ENCODE measurements around the gene SEMA4D.

Gene SEMA4D

DNA sequence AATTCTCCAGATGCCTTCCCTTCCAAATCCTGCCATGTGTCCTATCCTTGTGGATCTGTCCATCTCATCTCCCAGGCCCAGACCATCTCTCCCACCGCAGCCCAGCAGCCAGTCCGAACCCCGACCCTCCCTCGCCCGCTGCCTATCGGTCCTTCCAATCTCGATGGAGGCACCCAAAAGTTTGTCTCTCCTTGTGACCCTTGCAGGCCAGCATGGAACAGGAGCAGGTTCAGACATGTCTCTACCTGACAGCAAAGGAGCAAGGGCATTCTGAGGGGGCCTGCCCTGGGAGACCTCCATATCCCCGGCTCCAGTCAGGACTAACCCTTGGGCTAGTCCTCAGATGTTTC lies 51.0 kb downstream of the SEMA4D start:
- no peak overlapping the region for H3K4me3 ChIP-seq (ENCODE audit: insufficient read depth, low read depth, low read length)
- H3K4me1 ChIP-seq (ENCODE audit: control insufficient read depth, insufficient read depth, low read length) = no peaks in the 10 kb centered on the region
- H3K27ac ChIP-seq (ENCODE audit: insufficient read depth, low read depth, low read length, poor library complexity, severe bottlenecking) = no peak overlapping the region
- no peaks in the 10 kb centered on the region for H3K27me3 ChIP-seq (ENCODE audit: control insufficient read depth, insufficient read depth, low read length, poor library complexity, severe bottlenecking)
- no peaks in the 10 kb centered on the region for H3K36me3 ChIP-seq (ENCODE audit: control insufficient read depth, insufficient read depth, low read length)
- no peaks in the 10 kb centered on the region for H3K9me3 ChIP-seq (ENCODE audit: control insufficient read depth, low read length)
- WGBS, 2 experiments = 90% methylated on average over 8 of the region's 8 CpGs

DNA sequence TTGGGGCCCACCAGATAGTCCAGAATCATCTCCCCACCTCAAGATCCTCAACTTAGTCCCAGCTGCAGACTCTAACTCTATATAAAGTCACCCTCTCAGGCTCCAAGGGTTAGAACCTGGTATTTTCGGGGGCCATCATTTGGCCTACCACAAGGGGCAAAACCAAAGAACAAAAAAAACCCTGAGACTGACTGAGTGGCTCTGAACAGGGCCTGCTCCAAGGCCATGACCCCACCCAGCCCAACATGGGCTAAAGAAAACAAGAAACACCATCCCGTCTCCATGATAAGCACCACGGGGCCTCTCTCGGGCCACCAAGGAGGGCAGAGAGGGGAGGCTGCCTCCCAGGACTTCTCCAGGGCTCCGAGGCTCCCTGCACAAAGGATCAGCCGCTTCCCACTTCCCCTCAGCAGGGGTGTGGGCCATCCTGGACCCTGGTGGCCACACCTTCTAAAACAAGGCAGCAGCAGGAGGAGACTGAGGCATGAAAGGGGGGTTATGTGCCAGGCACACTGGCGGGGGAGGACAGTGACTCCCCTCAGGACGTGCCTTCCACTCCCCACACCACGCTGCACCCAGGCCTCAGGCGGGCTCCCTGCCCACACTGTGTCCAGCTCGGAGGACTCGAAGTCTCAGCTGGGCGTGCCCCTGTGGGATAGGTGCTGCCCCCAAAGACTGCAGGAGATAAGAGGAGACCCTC lies 51.5 kb downstream of the SEMA4D start:
- WGBS, 2 experiments = 87 to 90% methylated on average over 13 of the region's 13 CpGs
- Histone ChIP-seq H3K36me3 (ENCODE audit: control insufficient read depth, insufficient read depth, low read length) (no peaks in the 10 kb centered on the region), H3K9me3 (ENCODE audit: control insufficient read depth, low read length) (no peaks in the 10 kb centered on the region), H3K27ac (ENCODE audit: insufficient read depth, low read depth, low read length, poor library complexity, severe bottlenecking) (no peak overlapping the region), H3K4me3 (ENCODE audit: insufficient read depth, low read depth, low read length) (no peak overlapping the region), H3K27me3 (ENCODE audit: control insufficient read depth, insufficient read depth, low read length, poor library complexity, severe bottlenecking) (no peaks in the 10 kb centered on the region), H3K4me1 (ENCODE audit: control insufficient read depth, insufficient read depth, low read length) (no peaks in the 10 kb centered on the region)

GRCh38 chr9:89445801-89446251 lies 52.1 kb downstream of the SEMA4D start:
- H3K9me3 ChIP-seq (ENCODE audit: control insufficient read depth, low read length) = no peaks in the 10 kb centered on the region
- H3K27ac ChIP-seq (ENCODE audit: insufficient read depth, low read depth, low read length, poor library complexity, severe bottlenecking) = no peak overlapping the region
- no peaks in the 10 kb centered on the region for H3K27me3 ChIP-seq (ENCODE audit: control insufficient read depth, insufficient read depth, low read length, poor library complexity, severe bottlenecking)
- H3K4me1 ChIP-seq (ENCODE audit: control insufficient read depth, insufficient read depth, low read length) = no peaks in the 10 kb centered on the region
- no peaks in the 10 kb centered on the region for H3K36me3 ChIP-seq (ENCODE audit: control insufficient read depth, insufficient read depth, low read length)
- 92 to 95% methylated on average over 8 of the region's 8 CpGs for WGBS, 2 experiments
- no peak overlapping the region for H3K4me3 ChIP-seq (ENCODE audit: insufficient read depth, low read depth, low read length)

- WGBS, 2 experiments = 90 to 91% methylated on average over 16 of the region's 16 CpGs
- H3K27ac ChIP-seq (ENCODE audit: insufficient read depth, low read depth, low read length, poor library complexity, severe bottlenecking) = no peak overlapping the region
- no peak overlapping the region for H3K4me3 ChIP-seq (ENCODE audit: insufficient read depth, low read depth, low read length)
Observed at GRCh38 chr9:89444925-89445765, 52.8 kb downstream of the SEMA4D start.

GRCh38 chr9:89444274-89444673 lies 53.6 kb downstream of the SEMA4D start:
- 87 to 90% methylated on average over 9 of the region's 9 CpGs for WGBS, 2 experiments
- Histone ChIP-seq H3K36me3 (ENCODE audit: control insufficient read depth, insufficient read depth, low read length) (no peaks in the 10 kb centered on the region), H3K27ac (ENCODE audit: insufficient read depth, low read depth, low read length, poor library complexity, severe bottlenecking) (no peak overlapping the region), H3K4me1 (ENCODE audit: control insufficient read depth, insufficient read depth, low read length) (no peaks in the 10 kb centered on the region), H3K9me3 (ENCODE audit: control insufficient read depth, low read length) (no peaks in the 10 kb centered on the region), H3K4me3 (ENCODE audit: insufficient read depth, low read depth, low read length) (no peak overlapping the region), H3K27me3 (ENCODE audit: control insufficient read depth, insufficient read depth, low read length, poor library complexity, severe bottlenecking) (no peaks in the 10 kb centered on the region)

More at GRCh38 chr9:89444925-89445765, 52.8 kb downstream of the SEMA4D start:
- Histone ChIP-seq H3K36me3 (ENCODE audit: control insufficient read depth, insufficient read depth, low read length) (no peaks in the 10 kb centered on the region), H3K4me1 (ENCODE audit: control insufficient read depth, insufficient read depth, low read length) (no peaks in the 10 kb centered on the region), H3K27me3 (ENCODE audit: control insufficient read depth, insufficient read depth, low read length, poor library complexity, severe bottlenecking) (no peaks in the 10 kb centered on the region), H3K9me3 (ENCODE audit: control insufficient read depth, low read length) (no peaks in the 10 kb centered on the region)

DNA sequence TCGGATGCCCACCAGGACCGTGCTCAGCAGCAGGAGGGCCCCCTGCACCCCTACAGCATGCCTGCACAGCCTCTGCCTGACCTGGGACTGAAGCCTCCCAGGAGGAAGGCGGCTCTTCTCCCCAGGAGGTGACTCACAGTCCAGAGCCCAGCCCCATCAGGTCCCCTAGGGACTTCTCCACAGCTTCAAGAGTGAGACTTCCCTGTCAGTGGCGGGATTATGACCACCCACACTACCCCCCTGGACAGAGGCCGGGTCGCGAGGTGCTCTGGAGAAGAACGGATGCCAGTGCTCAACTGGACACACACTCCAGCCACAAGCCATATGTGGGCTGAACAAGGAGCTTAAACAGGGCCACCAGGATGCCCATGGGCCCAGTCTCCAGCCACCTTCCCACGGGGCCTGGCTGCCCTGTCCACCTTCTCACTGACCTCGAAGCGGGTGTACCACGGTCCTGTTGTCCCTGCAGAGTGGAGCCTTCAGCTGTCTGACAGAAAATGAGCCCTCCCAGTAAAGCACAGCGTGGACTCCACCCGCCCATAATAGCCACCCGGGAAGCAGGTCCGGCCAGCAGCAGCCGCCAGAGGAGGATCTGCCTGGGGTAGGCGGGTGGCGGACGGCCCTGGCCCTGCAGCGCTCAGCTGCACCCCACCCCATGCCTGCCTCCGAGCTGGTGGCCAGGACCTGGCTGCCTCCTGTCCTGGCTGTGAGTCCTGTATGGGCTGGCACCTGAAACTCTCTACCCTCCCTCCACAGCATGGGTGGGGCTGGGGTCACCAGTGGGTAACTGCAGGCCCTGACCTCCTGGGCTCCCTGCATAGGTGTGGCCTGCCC lies 54.7 kb downstream of the SEMA4D start:
- Histone ChIP-seq H3K4me3 (ENCODE audit: insufficient read depth, low read depth, low read length) (no peak overlapping the region), H3K27ac (ENCODE audit: insufficient read depth, low read depth, low read length, poor library complexity, severe bottlenecking) (no peak overlapping the region), H3K4me1 (ENCODE audit: control insufficient read depth, insufficient read depth, low read length) (no peaks in the 10 kb centered on the region), H3K9me3 (ENCODE audit: control insufficient read depth, low read length) (no peaks in the 10 kb centered on the region), H3K27me3 (ENCODE audit: control insufficient read depth, insufficient read depth, low read length, poor library complexity, severe bottlenecking) (no peaks in the 10 kb centered on the region), H3K36me3 (ENCODE audit: control insufficient read depth, insufficient read depth, low read length) (no peaks in the 10 kb centered on the region)
- WGBS, 2 experiments = 90% methylated on average over 22 of the region's 22 CpGs

DNA sequence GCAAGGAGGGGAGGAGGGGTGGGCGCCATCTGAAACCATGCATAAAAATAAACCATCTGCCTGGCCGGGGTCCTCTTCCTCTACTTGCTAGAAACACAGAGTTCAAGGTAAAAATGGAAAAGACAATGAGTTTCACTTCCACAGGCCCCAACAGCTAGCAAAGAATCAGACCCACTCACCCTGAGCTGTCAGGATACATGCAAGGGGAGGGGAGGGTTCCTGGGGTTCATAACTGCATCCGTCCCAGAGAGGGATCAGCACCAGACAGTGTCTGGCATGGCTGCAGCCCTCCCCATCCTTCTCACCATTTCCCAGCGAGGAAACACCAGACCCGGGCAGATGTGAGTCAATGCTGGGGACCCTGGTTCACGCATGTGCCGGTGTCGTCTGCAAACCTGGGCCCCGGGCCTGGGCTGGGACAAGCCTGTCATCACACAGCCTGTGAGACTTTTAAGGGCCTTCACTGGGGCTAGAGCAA lies 55.4 kb downstream of the SEMA4D start:
- Histone ChIP-seq H3K36me3 (ENCODE audit: control insufficient read depth, insufficient read depth, low read length) (no peaks in the 10 kb centered on the region), H3K4me1 (ENCODE audit: control insufficient read depth, insufficient read depth, low read length) (no peaks in the 10 kb centered on the region), H3K27me3 (ENCODE audit: control insufficient read depth, insufficient read depth, low read length, poor library complexity, severe bottlenecking) (no peaks in the 10 kb centered on the region), H3K27ac (ENCODE audit: insufficient read depth, low read depth, low read length, poor library complexity, severe bottlenecking) (no peak overlapping the region), H3K4me3 (ENCODE audit: insufficient read depth, low read depth, low read length) (no peak overlapping the region), H3K9me3 (ENCODE audit: control insufficient read depth, low read length) (no peaks in the 10 kb centered on the region)
- WGBS, 2 experiments = 92 to 93% methylated on average over 9 of the region's 9 CpGs

DNA sequence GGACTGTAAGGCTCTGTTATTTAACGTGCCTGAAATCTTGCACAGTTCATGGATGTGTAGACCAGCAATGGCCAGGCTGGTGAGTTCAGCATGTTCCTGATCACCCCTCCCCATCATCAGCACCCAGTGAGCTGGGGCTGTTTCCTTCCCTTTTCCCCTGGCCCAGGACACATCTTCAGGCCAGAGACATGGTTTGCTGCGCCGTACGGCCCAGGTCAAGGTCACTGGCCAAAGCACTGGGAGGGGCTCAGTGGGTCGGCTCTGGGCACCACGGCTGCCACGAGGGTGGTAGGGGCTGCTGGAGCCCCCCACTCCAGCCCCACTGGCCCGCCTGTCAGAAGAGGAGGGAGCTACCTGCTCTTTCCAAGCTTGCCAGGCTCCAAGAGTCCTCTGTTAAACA lies 55.9 kb downstream of the SEMA4D start:
- Histone ChIP-seq H3K4me1 (ENCODE audit: control insufficient read depth, insufficient read depth, low read length) (peaks cover under 1% of the 10 kb centered on the region), H3K9me3 (ENCODE audit: control insufficient read depth, low read length) (no peaks in the 10 kb centered on the region), H3K27ac (ENCODE audit: insufficient read depth, low read depth, low read length, poor library complexity, severe bottlenecking) (no peak overlapping the region), H3K36me3 (ENCODE audit: control insufficient read depth, insufficient read depth, low read length) (no peaks in the 10 kb centered on the region), H3K27me3 (ENCODE audit: control insufficient read depth, insufficient read depth, low read length, poor library complexity, severe bottlenecking) (no peaks in the 10 kb centered on the region), H3K4me3 (ENCODE audit: insufficient read depth, low read depth, low read length) (no peak overlapping the region)
- WGBS, 2 experiments = 94 to 95% methylated on average over 8 of the region's 8 CpGs

- Histone ChIP-seq H3K36me3 (ENCODE audit: control insufficient read depth, insufficient read depth, low read length) (no peaks in the 10 kb centered on the region), H3K27ac (ENCODE audit: insufficient read depth, low read depth, low read length, poor library complexity, severe bottlenecking) (no peak overlapping the region), H3K27me3 (ENCODE audit: control insufficient read depth, insufficient read depth, low read length, poor library complexity, severe bottlenecking) (no peaks in the 10 kb centered on the region), H3K4me3 (ENCODE audit: insufficient read depth, low read depth, low read length) (no peak overlapping the region), H3K9me3 (ENCODE audit: control insufficient read depth, low read length) (no peaks in the 10 kb centered on the region), H3K4me1 (ENCODE audit: control insufficient read depth, insufficient read depth, low read length) (peaks cover 4% of the 10 kb centered on the region)
- 87 to 88% methylated on average over 3 of the region's 3 CpGs for WGBS, 2 experiments
Observed at GRCh38 chr9:89441655-89441970, 56.3 kb downstream of the SEMA4D start.
